GM19395 (cell line): ENCODE measurements around the gene STRN3.
"Not testable (repeated sequence)": the region's sequence is repeated elsewhere in the genome, so short reads cannot be mapped to it uniquely, and the experiment has no call there.

ENCODE experiments used
- ATAC-seq: cut with Tn5 transposase; IDR thresholded peaks from one replicate; pipeline ENCODE4 v1.9.1; 2021; ENCODE audit warnings: mild to moderate bottlenecking, moderate library complexity; ENCODE audit not compliant: unreplicated experiment

Gene STRN3

GRCh38 chr14:30972882-30973582 is 53.1 kb downstream of the STRN3 start:
- ATAC-seq, result no peak

- ATAC-seq, result not testable (repeated sequence)
Measured at GRCh38 chr14:30972036-30972732, 54.0 kb downstream of the STRN3 start.

DNA sequence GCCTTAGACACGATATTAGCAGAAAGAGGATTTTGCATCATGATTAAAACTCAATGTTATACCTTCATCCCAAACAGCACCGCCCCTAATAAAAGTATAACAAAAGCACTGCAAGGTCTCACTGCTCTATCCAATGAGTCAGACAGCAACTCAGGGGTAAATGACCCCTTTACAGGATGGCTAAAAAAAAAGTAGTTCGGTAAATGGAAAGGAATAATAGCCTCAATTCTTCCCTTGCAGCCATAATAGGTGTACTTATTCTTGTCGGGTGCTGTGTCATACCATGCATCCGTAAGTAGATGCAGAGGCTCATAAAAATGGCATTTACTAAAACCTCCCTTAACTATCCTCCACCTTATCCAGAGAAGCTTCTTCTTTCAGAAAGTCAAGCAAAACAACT is 54.6 kb downstream of the STRN3 start:
- no peak for ATAC-seq

DNA sequence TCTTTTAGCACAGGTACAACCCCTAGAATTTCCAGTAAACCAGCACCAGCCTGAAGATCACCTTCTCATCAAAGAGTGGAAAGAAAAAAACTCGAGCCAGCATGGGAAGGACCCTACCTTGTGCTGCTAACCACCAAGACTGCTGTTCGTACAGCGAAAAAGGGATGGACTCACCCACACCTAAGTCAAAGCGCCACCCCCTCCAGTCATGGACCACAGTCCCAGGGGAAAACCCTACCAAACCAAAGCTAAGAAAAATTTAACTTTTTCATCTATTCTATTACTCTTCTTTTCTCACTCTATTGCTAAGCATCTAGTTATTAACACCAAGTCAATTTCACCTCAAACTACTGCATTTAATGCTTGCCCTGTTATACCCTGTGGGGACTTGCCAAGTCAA is 56.4 kb downstream of the STRN3 start:
- ATAC-seq, result peak; percentile 60

- ATAC-seq, result not testable (repeated sequence)
Measured at GRCh38 chr14:30967364-30968098, 58.6 kb downstream of the STRN3 start.

DNA sequence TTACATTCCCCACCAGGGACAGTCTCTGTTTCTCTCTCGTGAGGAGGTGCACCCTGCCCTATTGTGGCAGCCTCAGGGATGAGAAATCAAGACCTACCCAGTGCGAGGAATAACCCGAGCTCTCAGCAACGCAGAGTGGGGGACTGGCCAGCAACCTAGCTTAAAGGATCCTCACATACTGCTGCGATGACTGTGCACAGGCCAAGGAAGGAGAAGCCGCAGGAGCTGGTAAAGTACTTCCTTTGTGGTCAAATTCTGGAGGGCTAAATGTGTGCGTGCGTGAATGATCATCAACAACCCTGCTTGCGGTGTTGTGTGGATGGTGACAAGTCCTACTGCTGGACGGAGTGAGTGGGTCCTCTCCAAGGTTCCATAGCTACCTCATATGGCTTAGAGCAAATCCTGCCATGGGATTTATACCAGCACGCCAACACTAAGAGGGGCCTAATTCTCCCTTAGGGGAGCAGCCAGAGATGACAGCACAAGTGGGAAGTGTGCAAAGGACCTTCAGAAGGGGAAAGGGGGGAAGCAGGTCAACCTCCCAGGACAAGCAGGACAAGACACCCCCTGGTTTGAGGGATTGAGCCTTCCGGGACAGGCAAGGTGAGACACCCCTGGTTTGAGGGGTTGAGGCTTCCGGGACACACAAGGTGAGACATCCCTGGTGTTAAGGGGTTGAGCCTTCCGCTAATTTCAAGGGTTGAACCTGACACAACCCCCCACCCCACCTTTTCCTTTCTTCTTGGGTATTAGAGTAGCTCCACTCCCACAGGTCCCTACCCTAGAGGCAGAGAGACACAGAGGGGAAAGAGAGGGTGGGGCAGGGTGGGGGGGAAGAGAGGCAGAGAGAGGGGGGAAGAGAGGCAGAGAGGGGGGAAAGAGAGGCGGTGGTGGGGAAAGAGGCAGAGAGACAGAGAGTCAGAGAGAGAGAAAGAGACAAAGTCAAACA is 59.5 kb downstream of the STRN3 start:
- no peak for ATAC-seq

- not testable (repeated sequence) for ATAC-seq
Measured at GRCh38 chr14:30965861-30966260, 60.3 kb downstream of the STRN3 start.

DNA sequence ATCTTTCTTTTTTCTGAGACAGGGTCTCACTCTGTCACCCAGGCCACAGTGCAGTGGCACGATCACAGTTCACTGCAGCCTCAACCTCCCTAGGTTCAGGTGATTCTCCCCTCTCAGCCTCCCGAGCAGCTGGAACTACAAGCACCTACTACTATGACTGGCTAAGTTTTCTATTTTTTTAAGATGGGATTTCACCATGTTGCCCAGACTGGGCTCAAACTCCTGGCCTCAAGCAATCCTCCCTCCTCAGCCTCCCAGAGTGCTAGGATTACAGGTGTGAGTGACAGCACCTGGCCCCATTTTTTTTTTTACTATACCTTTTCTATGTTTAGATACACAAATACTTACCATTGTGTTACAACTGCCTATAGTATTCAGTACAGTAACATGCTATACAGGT is 63.6 kb downstream of the STRN3 start:
- ATAC-seq, result not testable (repeated sequence)

- ATAC-seq, result no peak
Measured at GRCh38 chr14:30961330-30961729, 64.8 kb downstream of the STRN3 start.

DNA sequence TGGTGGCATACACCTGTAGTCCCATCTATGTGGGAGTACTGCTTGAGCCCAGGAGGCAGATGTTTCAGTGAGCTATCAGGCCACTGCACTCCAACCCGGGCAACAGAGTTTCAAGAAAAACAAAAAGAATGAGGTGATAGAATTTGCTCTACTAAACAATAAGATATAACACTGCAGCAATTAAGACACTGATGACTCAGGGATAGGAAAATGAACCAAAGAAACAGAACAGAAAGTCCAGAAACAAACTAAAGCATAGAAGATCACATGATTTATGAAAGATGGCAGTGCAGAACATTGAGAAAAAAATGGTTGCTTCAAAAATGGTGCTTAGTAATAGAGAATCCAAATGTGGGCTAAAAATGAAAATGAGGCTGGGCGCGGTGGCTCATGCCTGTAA is 66.0 kb downstream of the STRN3 start:
- ATAC-seq, result no peak

DNA sequence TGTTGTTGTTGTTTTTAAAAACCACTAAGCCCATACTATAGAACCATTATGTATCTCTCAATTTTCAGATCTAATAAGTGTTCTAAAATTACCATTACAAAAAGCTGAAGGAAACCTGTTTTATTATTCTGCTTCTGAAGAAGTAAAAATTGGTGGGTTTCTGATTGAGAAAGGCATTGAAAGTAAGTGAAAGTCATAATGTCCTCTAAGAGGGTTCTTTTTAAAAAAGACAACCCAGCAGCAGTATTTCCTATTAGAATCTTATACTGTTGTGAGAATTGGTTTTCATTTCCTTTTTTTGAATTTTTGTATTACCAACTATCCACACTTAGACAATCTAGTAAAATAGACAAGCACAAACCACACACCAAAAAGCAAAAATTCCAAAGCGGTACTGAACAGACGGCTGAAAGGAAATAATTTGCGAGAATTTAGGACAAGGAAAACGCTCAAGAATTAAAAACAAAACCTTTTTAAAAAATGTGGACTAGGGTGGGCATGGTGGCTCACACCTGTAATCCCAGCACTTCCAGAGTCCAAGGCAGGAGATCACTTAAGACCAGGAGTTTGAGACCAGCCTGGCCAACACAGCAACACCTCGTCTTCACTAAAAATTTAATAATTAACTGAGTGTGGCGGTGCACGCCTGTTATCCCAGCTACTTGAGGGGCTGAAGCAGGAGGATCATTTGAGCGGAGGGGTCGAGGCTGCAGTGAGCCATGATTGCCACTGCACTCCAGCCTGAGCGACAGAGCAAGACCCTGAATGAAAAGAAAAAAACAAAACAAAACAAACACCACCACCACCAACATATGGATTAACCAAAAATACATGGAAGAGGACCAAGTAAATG is 67.4 kb downstream of the STRN3 start:
- peak; percentile 59 for ATAC-seq

GRCh38 chr14:30957813-30958370 is 68.3 kb downstream of the STRN3 start:
- ATAC-seq, result peak; percentile 61

GRCh38 chr14:30949651-30950050 is 76.5 kb downstream of the STRN3 start:
- no peak for ATAC-seq

GRCh38 chr14:30943694-30944093 is 82.5 kb downstream of the STRN3 start:
- ATAC-seq, result no peak

GRCh38 chr14:30940886-30941285 is 85.3 kb downstream of the STRN3 start:
- no peak for ATAC-seq

GRCh38 chr14:30938617-30939016 is 87.6 kb downstream of the STRN3 start:
- ATAC-seq, result no peak

- no peak for ATAC-seq
Measured at GRCh38 chr14:30935445-30935844, 90.7 kb downstream of the STRN3 start.

- ATAC-seq, result not testable (repeated sequence)
Measured at GRCh38 chr14:30933937-30934336, 92.2 kb downstream of the STRN3 start.

GRCh38 chr14:30928462-30928861 is 97.7 kb downstream of the STRN3 start:
- no peak for ATAC-seq
